ENCODE measurements around the gene ZNF43. TPM values are rescaled to one million over a fixed set of nuclear protein-coding genes. Genes with fewer than 3 reads are reported as not detected.
"Not testable (repeated sequence)": the region's sequence is repeated elsewhere in the genome, so short reads cannot be mapped to it uniquely, and the experiment has no call there.

ZNF43 gene
- total RNA-seq, 2 donors from 2014 or later: 21.6 to 21.8 TPM

GRCh38 chr19:21812448-21812847, 23.5 kb downstream of the ZNF43 start:
- Histone ChIP-seq H3K9me3 (peaks cover 9% of the 10 kb centered on the region), H3K4me1 (replicated peaks) (no peaks in the 10 kb centered on the region), H3K4me3 (no peak overlapping the region), H3K27ac (no peak overlapping the region), H3K27me3 (replicated peaks; ENCODE audit: insufficient read depth) (no peaks in the 10 kb centered on the region), H3K36me3 (peaks cover 18 to 31% of the 10 kb centered on the region in 2 donors)
- intact Hi-C loops (cut with DNase I): no loop called here
- TF ChIP-seq POLR2AphosphoS5 (IDR thresholded peaks at IDR 0.05) (no peak), CTCF (IDR thresholded peaks at IDR 0.05) (no peak), POLR2A (IDR thresholded peaks at IDR 0.05) (no peak)
- DNase-seq (ENCODE audit: low spot score): no peak
- 97% methylated on average over 4 of the region's 4 CpGs for WGBS

- 93% methylated on average over 3 of the region's 3 CpGs for WGBS
- H3K4me3 ChIP-seq; H3K27ac ChIP-seq; DNase-seq (ENCODE audit: low spot score); H3K4me1 ChIP-seq (replicated peaks); H3K9me3 ChIP-seq; intact Hi-C loops (cut with DNase I); H3K27me3 ChIP-seq (replicated peaks; ENCODE audit: insufficient read depth): not testable (repeated sequence)
- H3K36me3 ChIP-seq: peaks cover 11 to 16% of the 10 kb centered on the region in 2 donors
These were observed 27.5 kb downstream of the ZNF43 start for GRCh38 chr19:21808400-21809000.

- H3K27ac ChIP-seq: no peak overlapping the region
- H3K4me3 ChIP-seq: no peak overlapping the region
- intact Hi-C loops (cut with DNase I): no loop called here
- H3K4me1 ChIP-seq (replicated peaks): no peaks in the 10 kb centered on the region
- H3K27me3 ChIP-seq (replicated peaks; ENCODE audit: insufficient read depth): no peaks in the 10 kb centered on the region
- WGBS: 49% methylated on average over 5 of the region's 5 CpGs
- no peak for DNase-seq (ENCODE audit: low spot score)
- no peaks in the 10 kb centered on the region for H3K36me3 ChIP-seq
- H3K9me3 ChIP-seq: no peaks in the 10 kb centered on the region
- TF ChIP-seq CTCF (IDR thresholded peaks at IDR 0.05): no peak
- no peak for TF ChIP-seq POLR2AphosphoS5 (IDR thresholded peaks at IDR 0.05)
- no peak for TF ChIP-seq POLR2A (IDR thresholded peaks at IDR 0.05)
These were observed 46.4 kb downstream of the ZNF43 start for GRCh38 chr19:21789466-21790085.

- H3K4me3 ChIP-seq: no peak overlapping the region
- H3K4me1 ChIP-seq (replicated peaks): no peaks in the 10 kb centered on the region
- no peaks in the 10 kb centered on the region for H3K9me3 ChIP-seq
- no peak overlapping the region for H3K27ac ChIP-seq
- intact Hi-C loops (cut with DNase I): no loop called here
- no peaks in the 10 kb centered on the region for H3K36me3 ChIP-seq
- DNase-seq (ENCODE audit: low spot score): no peak
- H3K27me3 ChIP-seq (replicated peaks; ENCODE audit: insufficient read depth): no peaks in the 10 kb centered on the region
- WGBS: 98% methylated on average over 3 of the region's 3 CpGs
- TF ChIP-seq CTCF (IDR thresholded peaks at IDR 0.05) (no peak), POLR2A (IDR thresholded peaks at IDR 0.05) (no peak), POLR2AphosphoS5 (IDR thresholded peaks at IDR 0.05) (no peak)
These were observed 49.0 kb downstream of the ZNF43 start for GRCh38 chr19:21786936-21787335.

GRCh38 chr19:21775792-21776191, 60.2 kb downstream of the ZNF43 start:
- H3K27ac ChIP-seq; H3K36me3 ChIP-seq; H3K4me3 ChIP-seq; H3K4me1 ChIP-seq (replicated peaks); DNase-seq (ENCODE audit: low spot score); intact Hi-C loops (cut with DNase I); H3K27me3 ChIP-seq (replicated peaks; ENCODE audit: insufficient read depth); H3K9me3 ChIP-seq: not testable (repeated sequence)
- WGBS: 98% methylated on average over 11 of the region's 30 CpGs

Measured in prostate gland (tissue), 2 donors.